GM18505 (cell line): Measurements from ENCODE around the gene EFCAB10.
"Not testable (repeated sequence)": the region's sequence is repeated elsewhere in the genome, so short reads cannot be mapped to it uniquely, and the experiment has no call there.

ENCODE experiments used
- ATAC-seq: cut with Tn5 transposase; IDR thresholded peaks from one replicate; pipeline ENCODE4 v1.9.1; 2021; ENCODE audit not compliant: unreplicated experiment
- POLR2A ChIP-seq: IDR thresholded peaks from 4 replicates; pipeline ENCODE4 v1.6.1; 2011; ENCODE audit warnings: borderline replicate concordance; ENCODE audit not compliant: insufficient read depth, insufficient read length; ENCODE audit errors: extremely low read depth

EFCAB10 gene

GRCh38 chr7:105530126-105530525 lies 51.2 kb downstream of the EFCAB10 start:
- ATAC-seq, result no peak
- no peak for TF ChIP-seq POLR2A

GRCh38 chr7:105527737-105528136 lies 53.6 kb downstream of the EFCAB10 start:
- ATAC-seq, result not testable (repeated sequence)

- ATAC-seq, result no peak
- TF ChIP-seq POLR2A, result no peak
Measured at GRCh38 chr7:105524840-105525239, 56.5 kb downstream of the EFCAB10 start.

- not testable (repeated sequence) for ATAC-seq
Measured at GRCh38 chr7:105524423-105524822, 56.9 kb downstream of the EFCAB10 start.

- ATAC-seq, result peak; percentile 84
- TF ChIP-seq POLR2A, result peak; percentile 81
Measured at GRCh38 chr7:105521717-105522463, 59.4 kb downstream of the EFCAB10 start, which contains the start of gene PUS7. TSS of gene PUS7 (minus strand) at chr7:105522271. CDS start at chr7:105508512, 13,759 bp downstream.

- peak; percentile 28 for ATAC-seq
- TF ChIP-seq POLR2A, result no peak
Measured at GRCh38 chr7:105521027-105521716, 60.1 kb downstream of the EFCAB10 start.

- ATAC-seq, result not testable (repeated sequence)
Measured at GRCh38 chr7:105520620-105521019, 60.7 kb downstream of the EFCAB10 start.

- no peak for TF ChIP-seq POLR2A
- ATAC-seq, result no peak
Measured at GRCh38 chr7:105519353-105519752, 61.9 kb downstream of the EFCAB10 start.

- not testable (repeated sequence) for ATAC-seq
Measured at GRCh38 chr7:105515610-105516009, 65.7 kb downstream of the EFCAB10 start.
